Neutrophil (primary cell): ENCODE results near the gene ALPG.

Experiments used
- H3K27ac ChIP-seq: fragments of 200-600 bp; sonication (generic); 2 replicates; pipeline ENCODE4 v1.5.1; 2016; ENCODE audit warnings: mild to moderate bottlenecking, moderate library complexity
- H3K27me3 ChIP-seq: fragments of 200-600 bp; sonication (generic); 2 replicates; pipeline ENCODE4 v1.6.0; 2016; ENCODE audit warnings: mild to moderate bottlenecking
- H3K36me3 ChIP-seq: fragments of 200-600 bp; sonication (generic); 2 replicates; pipeline ENCODE4 v1.5.1; 2017
- H3K4me1 ChIP-seq, 2 experiments: fragments of 200-600 bp in 1 of 2; sonication (generic) in 1 of 2; 1 replicate in 1 of 2; 2 replicates in 1 of 2; pipeline versions ENCODE4 v1.5.1 to v1.6.1; 2013 to 2016; ENCODE audit warnings: low read depth in 1 of 2, low read length in 1 of 2, mild to moderate bottlenecking in 1 of 2, moderate library complexity in 1 of 2; ENCODE audit not compliant: control insufficient read depth in 1 of 2, insufficient read depth in 1 of 2
- H3K4me3 ChIP-seq, 2 experiments: fragments of 200-600 bp in 1 of 2; sonication (generic) in 1 of 2; 1 replicate in 1 of 2; 2 replicates in 1 of 2; pipeline ENCODE4 v1.5.1; 2013 to 2016; ENCODE audit warnings: low read depth in 1 of 2, low read length in 1 of 2, mild to moderate bottlenecking in 1 of 2, moderate library complexity in 1 of 2
- H3K9me3 ChIP-seq: fragments of 200-600 bp; sonication (generic); 2 replicates; pipeline ENCODE4 v1.5.1; 2016
- CTCF ChIP-seq: fragments of 200-600 bp; sonication (generic); IDR thresholded peaks from 2 replicates; pipeline ENCODE4 v1.5.1; 2016; ENCODE audit warnings: antibody characterized with exemption

The ALPG gene

GRCh38 chr2:232436381-232437194, 29.9 kb downstream of the ALPG start:
- H3K4me1 ChIP-seq, result no peaks in the 10 kb centered on the region

GRCh38 chr2:232437195-232437571, 30.5 kb downstream of the ALPG start:
- H3K9me3 ChIP-seq, result no peaks in the 10 kb centered on the region
- H3K27ac ChIP-seq, result no peak overlapping the region
- no peak overlapping the region for H3K4me3 ChIP-seq
- peaks cover 4% of the 10 kb centered on the region for H3K27me3 ChIP-seq
- no peaks in the 10 kb centered on the region for H3K36me3 ChIP-seq
- no peak for TF ChIP-seq CTCF
- H3K4me1 ChIP-seq, result no peaks in the 10 kb centered on the region

More at GRCh38 chr2:232436381-232437194, 29.9 kb downstream of the ALPG start:
- H3K27ac ChIP-seq, result no peak overlapping the region
- H3K9me3 ChIP-seq, result no peaks in the 10 kb centered on the region
- no peak for TF ChIP-seq CTCF
- no peak overlapping the region for H3K4me3 ChIP-seq
- H3K36me3 ChIP-seq, result no peaks in the 10 kb centered on the region
- H3K27me3 ChIP-seq, result peaks cover 4% of the 10 kb centered on the region

GRCh38 chr2:232438091-232438490, 31.4 kb downstream of the ALPG start:
- H3K36me3 ChIP-seq, result no peaks in the 10 kb centered on the region
- no peak for TF ChIP-seq CTCF
- H3K27ac ChIP-seq, result no peak overlapping the region
- H3K4me1 ChIP-seq, result no peaks in the 10 kb centered on the region
- peaks cover 4% of the 10 kb centered on the region for H3K27me3 ChIP-seq
- H3K9me3 ChIP-seq, result no peaks in the 10 kb centered on the region
- H3K4me3 ChIP-seq, result no peak overlapping the region

GRCh38 chr2:232438951-232439757, 32.5 kb downstream of the ALPG start:
- Histone ChIP-seq H3K9me3 (no peaks in the 10 kb centered on the region), H3K4me3 (no peak overlapping the region), H3K36me3 (no peaks in the 10 kb centered on the region), H3K4me1 (no peaks in the 10 kb centered on the region), H3K27ac (no peak overlapping the region), H3K27me3 (peaks cover 4% of the 10 kb centered on the region)
- TF ChIP-seq CTCF, result peak; percentile 53

GRCh38 chr2:232439758-232440135, 33.1 kb downstream of the ALPG start:
- Histone ChIP-seq H3K4me1 (no peaks in the 10 kb centered on the region), H3K4me3 (no peak overlapping the region), H3K36me3 (no peaks in the 10 kb centered on the region), H3K9me3 (no peaks in the 10 kb centered on the region), H3K27me3 (peaks cover 4% of the 10 kb centered on the region), H3K27ac (no peak overlapping the region)
- no peak for TF ChIP-seq CTCF
